ENCODE data around the gene GRIA4. TPM values are rescaled to one million over a fixed set of nuclear protein-coding genes. Genes with fewer than 3 reads are reported as not detected.

Gene GRIA4
- total RNA-seq, 1 experiment from 2014 or later = 1.3 TPM

GRCh38 chr11:105937331-105937730, 327.5 kb downstream of the GRIA4 start:
- H3K4me3 ChIP-seq (ENCODE audit: insufficient read depth, low read depth, low read length) = no peak overlapping the region
- H3K27me3 ChIP-seq (ENCODE audit: control insufficient read depth, insufficient read depth, low read length) = no peaks in the 10 kb centered on the region
- no peak for DNase-seq
- no peaks in the 10 kb centered on the region for H3K36me3 ChIP-seq (replicated peaks; ENCODE audit: control insufficient read depth, insufficient read depth, low read length)

GRCh38 chr11:105937738-105938137, 327.9 kb downstream of the GRIA4 start:
- DNase-seq = no peak
- no peaks in the 10 kb centered on the region for H3K36me3 ChIP-seq (replicated peaks; ENCODE audit: control insufficient read depth, insufficient read depth, low read length)
- H3K4me3 ChIP-seq (ENCODE audit: insufficient read depth, low read depth, low read length) = no peak overlapping the region
- H3K27me3 ChIP-seq (ENCODE audit: control insufficient read depth, insufficient read depth, low read length) = no peaks in the 10 kb centered on the region

GRCh38 chr11:105942921-105943320, 333.0 kb downstream of the GRIA4 start:
- no peak for DNase-seq
- Histone ChIP-seq H3K27me3 (ENCODE audit: control insufficient read depth, insufficient read depth, low read length) (no peaks in the 10 kb centered on the region), H3K36me3 (replicated peaks; ENCODE audit: control insufficient read depth, insufficient read depth, low read length) (no peaks in the 10 kb centered on the region), H3K4me3 (ENCODE audit: insufficient read depth, low read depth, low read length) (no peak overlapping the region)

GRCh38 chr11:105948918-105949590, 339.2 kb downstream of the GRIA4 start:
- Histone ChIP-seq H3K27me3 (ENCODE audit: control insufficient read depth, insufficient read depth, low read length) (no peaks in the 10 kb centered on the region), H3K36me3 (replicated peaks; ENCODE audit: control insufficient read depth, insufficient read depth, low read length) (no peaks in the 10 kb centered on the region), H3K4me3 (ENCODE audit: insufficient read depth, low read depth, low read length) (no peak overlapping the region)
- no peak for DNase-seq

- DNase-seq = no peak
- H3K36me3 ChIP-seq (replicated peaks; ENCODE audit: control insufficient read depth, insufficient read depth, low read length) = no peaks in the 10 kb centered on the region
- no peak overlapping the region for H3K4me3 ChIP-seq (ENCODE audit: insufficient read depth, low read depth, low read length)
- no peaks in the 10 kb centered on the region for H3K27me3 ChIP-seq (ENCODE audit: control insufficient read depth, insufficient read depth, low read length)
Observed at GRCh38 chr11:105953886-105954285, 344.0 kb downstream of the GRIA4 start.

GRCh38 chr11:105960252-105961245, 350.7 kb downstream of the GRIA4 start:
- DNase-seq = peak; percentile 10
- Histone ChIP-seq H3K4me3 (ENCODE audit: insufficient read depth, low read depth, low read length) (peak overlapping the region; percentile 13; the same call in 1 of the 2 replicates), H3K36me3 (replicated peaks; ENCODE audit: control insufficient read depth, insufficient read depth, low read length) (no peaks in the 10 kb centered on the region), H3K27me3 (ENCODE audit: control insufficient read depth, insufficient read depth, low read length) (no peaks in the 10 kb centered on the region)

GRCh38 chr11:105968021-105968697, 358.3 kb downstream of the GRIA4 start:
- Histone ChIP-seq H3K4me3 (ENCODE audit: insufficient read depth, low read depth, low read length) (no peak overlapping the region), H3K36me3 (replicated peaks; ENCODE audit: control insufficient read depth, insufficient read depth, low read length) (no peaks in the 10 kb centered on the region), H3K27me3 (ENCODE audit: control insufficient read depth, insufficient read depth, low read length) (no peaks in the 10 kb centered on the region)
- no peak for DNase-seq

GRCh38 chr11:105969756-105970155, 359.9 kb downstream of the GRIA4 start:
- no peak overlapping the region for H3K4me3 ChIP-seq (ENCODE audit: insufficient read depth, low read depth, low read length)
- DNase-seq = no peak
- H3K36me3 ChIP-seq (replicated peaks; ENCODE audit: control insufficient read depth, insufficient read depth, low read length) = no peaks in the 10 kb centered on the region
- H3K27me3 ChIP-seq (ENCODE audit: control insufficient read depth, insufficient read depth, low read length) = no peaks in the 10 kb centered on the region

- no peaks in the 10 kb centered on the region for H3K27me3 ChIP-seq (ENCODE audit: control insufficient read depth, insufficient read depth, low read length)
- no peak for DNase-seq
- H3K4me3 ChIP-seq (ENCODE audit: insufficient read depth, low read depth, low read length) = no peak overlapping the region
- no peaks in the 10 kb centered on the region for H3K36me3 ChIP-seq (replicated peaks; ENCODE audit: control insufficient read depth, insufficient read depth, low read length)
Observed at GRCh38 chr11:105975128-105975527, 365.3 kb downstream of the GRIA4 start.

- Histone ChIP-seq H3K27me3 (ENCODE audit: control insufficient read depth, insufficient read depth, low read length) (no peaks in the 10 kb centered on the region), H3K4me3 (ENCODE audit: insufficient read depth, low read depth, low read length) (no peak overlapping the region), H3K36me3 (replicated peaks; ENCODE audit: control insufficient read depth, insufficient read depth, low read length) (no peaks in the 10 kb centered on the region)
- DNase-seq = no peak
Observed at GRCh38 chr11:105979997-105980703, 370.3 kb downstream of the GRIA4 start.

- H3K36me3 ChIP-seq (replicated peaks; ENCODE audit: control insufficient read depth, insufficient read depth, low read length) = no peaks in the 10 kb centered on the region
- no peak for DNase-seq
- no peaks in the 10 kb centered on the region for H3K27me3 ChIP-seq (ENCODE audit: control insufficient read depth, insufficient read depth, low read length)
- no peak overlapping the region for H3K4me3 ChIP-seq (ENCODE audit: insufficient read depth, low read depth, low read length)
Observed at GRCh38 chr11:105986554-105986953, 376.7 kb downstream of the GRIA4 start.

GRCh38 chr11:105988197-105988596, 378.3 kb downstream of the GRIA4 start:
- Histone ChIP-seq H3K27me3 (ENCODE audit: control insufficient read depth, insufficient read depth, low read length) (no peaks in the 10 kb centered on the region), H3K4me3 (ENCODE audit: insufficient read depth, low read depth, low read length) (no peak overlapping the region), H3K36me3 (replicated peaks; ENCODE audit: control insufficient read depth, insufficient read depth, low read length) (no peaks in the 10 kb centered on the region)
- no peak for DNase-seq

- no peak for DNase-seq
- no peak overlapping the region for H3K4me3 ChIP-seq (ENCODE audit: insufficient read depth, low read depth, low read length)
- H3K36me3 ChIP-seq (replicated peaks; ENCODE audit: control insufficient read depth, insufficient read depth, low read length) = no peaks in the 10 kb centered on the region
- H3K27me3 ChIP-seq (ENCODE audit: control insufficient read depth, insufficient read depth, low read length) = no peaks in the 10 kb centered on the region
Observed at GRCh38 chr11:105989124-105989523, 379.3 kb downstream of the GRIA4 start.

GRCh38 chr11:105991888-105992287, 382.0 kb downstream of the GRIA4 start:
- Histone ChIP-seq H3K36me3 (replicated peaks; ENCODE audit: control insufficient read depth, insufficient read depth, low read length) (peaks cover 4% of the 10 kb centered on the region; the same call in 1 of the 2 replicates), H3K27me3 (ENCODE audit: control insufficient read depth, insufficient read depth, low read length) (no peaks in the 10 kb centered on the region), H3K4me3 (ENCODE audit: insufficient read depth, low read depth, low read length) (no peak overlapping the region)
- DNase-seq = no peak

All from H7 (cell line).